ENCODE data around the gene TEX55.
"Not testable (repeated sequence)": the region's sequence is repeated elsewhere in the genome, so short reads cannot be mapped to it uniquely, and the experiment has no call there.

Gene TEX55

GRCh38 chr3:119145500-119146167 lies at the start of gene TEX55:
TEX55 (plus strand) TSS chr3:119146165; CDS start chr3:119146190, 25 bp downstream.
- DNase-seq (ENCODE audit: low read depth), result peak; percentile 16
- H3K4me3 ChIP-seq (ENCODE audit: control insufficient read depth, low read depth, low read length), result no peak within 1 kb of the TSS
- peak; percentile 76 for TF ChIP-seq CTCF (IDR thresholded peaks at IDR 0.05; ENCODE audit: control insufficient read depth, insufficient read depth, low read depth, low read length, missing control alignments)

- DNase-seq (ENCODE audit: low read depth), result no peak
- TF ChIP-seq CTCF (IDR thresholded peaks at IDR 0.05; ENCODE audit: control insufficient read depth, insufficient read depth, low read depth, low read length, missing control alignments), result no peak
- no peak overlapping the region for H3K4me3 ChIP-seq (ENCODE audit: control insufficient read depth, low read depth, low read length)
Observed at GRCh38 chr3:119098003-119098402, 48.0 kb upstream of the TEX55 start.

GRCh38 chr3:119098619-119099222 lies 47.2 kb upstream of the TEX55 start:
- DNase-seq (ENCODE audit: low read depth), result peak; percentile 11
- H3K4me3 ChIP-seq (ENCODE audit: control insufficient read depth, low read depth, low read length), result no peak overlapping the region
- peak; percentile 61 for TF ChIP-seq CTCF (IDR thresholded peaks at IDR 0.05; ENCODE audit: control insufficient read depth, insufficient read depth, low read depth, low read length, missing control alignments)

GRCh38 chr3:119099785-119100184 lies 46.2 kb upstream of the TEX55 start:
- H3K4me3 ChIP-seq (ENCODE audit: control insufficient read depth, low read depth, low read length), result no peak overlapping the region
- no peak for DNase-seq (ENCODE audit: low read depth)
- no peak for TF ChIP-seq CTCF (IDR thresholded peaks at IDR 0.05; ENCODE audit: control insufficient read depth, insufficient read depth, low read depth, low read length, missing control alignments)

- no peak for DNase-seq (ENCODE audit: low read depth)
- TF ChIP-seq CTCF (IDR thresholded peaks at IDR 0.05; ENCODE audit: control insufficient read depth, insufficient read depth, low read depth, low read length, missing control alignments), result no peak
- H3K4me3 ChIP-seq (ENCODE audit: control insufficient read depth, low read depth, low read length), result no peak overlapping the region
Observed at GRCh38 chr3:119104031-119104430, 41.9 kb upstream of the TEX55 start.

- H3K4me3 ChIP-seq (ENCODE audit: control insufficient read depth, low read depth, low read length); DNase-seq (ENCODE audit: low read depth): not testable (repeated sequence)
Observed at GRCh38 chr3:119118330-119118729, 27.6 kb upstream of the TEX55 start.

GRCh38 chr3:119120480-119120879 lies 25.5 kb upstream of the TEX55 start:
- H3K4me3 ChIP-seq (ENCODE audit: control insufficient read depth, low read depth, low read length), result no peak overlapping the region
- TF ChIP-seq CTCF (IDR thresholded peaks at IDR 0.05; ENCODE audit: control insufficient read depth, insufficient read depth, low read depth, low read length, missing control alignments), result no peak
- no peak for DNase-seq (ENCODE audit: low read depth)
